Measurements from ENCODE around the gene ITIH5.

DNA sequence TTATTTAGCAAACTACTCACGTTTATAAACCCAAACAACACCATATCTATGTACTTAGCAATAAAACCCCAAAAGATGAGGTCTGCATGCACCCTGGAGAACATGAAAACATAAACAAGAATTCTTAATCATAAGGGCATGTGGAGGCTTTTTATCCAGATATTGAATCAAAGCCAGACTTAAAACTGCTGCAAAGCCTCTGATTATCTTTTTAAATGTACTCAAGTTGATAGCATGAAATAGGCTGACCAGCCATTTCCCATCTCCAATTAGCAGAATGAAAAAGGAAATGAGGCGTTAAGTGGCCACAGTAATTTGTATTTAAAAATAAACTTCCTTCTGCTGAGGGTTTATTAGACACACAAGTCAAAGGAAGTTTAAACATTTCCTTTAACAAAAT is 48.3 kb downstream of the ITIH5 start:
- no peak for TF ChIP-seq GATA3 (IDR thresholded peaks at IDR 0.05; ENCODE audit: low read depth, low read length)
- TF ChIP-seq GATA2 (IDR thresholded peaks at IDR 0.05; ENCODE audit: low read depth, low read length), result no peak
